Hepatocyte (in vitro differentiated cells): Measurements from ENCODE around the gene KIR2DL1.
"Not testable (repeated sequence)": the region's sequence is repeated elsewhere in the genome, so short reads cannot be mapped to it uniquely, and the experiment has no call there.

Source experiments
- CTCF ChIP-seq: fragments of 200-600 bp; sonication (generic); IDR thresholded peaks from 2 replicates; pipeline ENCODE4 v1.5.1; 2016; ENCODE audit warnings: antibody characterized with exemption, mild to moderate bottlenecking; ENCODE audit not compliant: poor library complexity
- EZH2 ChIP-seq: fragments of 200-600 bp; sonication (generic); IDR thresholded peaks from 2 replicates; pipeline ENCODE4 v1.6.1; 2016; ENCODE audit warnings: antibody characterized with exemption, mild to moderate bottlenecking, borderline replicate concordance
- EZH2phosphoT487 ChIP-seq: fragments of 200-600 bp; sonication (generic); IDR thresholded peaks from one replicate; pipeline ENCODE4 v1.6.1; 2018; ENCODE audit warnings: antibody characterized with exemption, mild to moderate bottlenecking, low read depth, moderate library complexity; ENCODE audit not compliant: unreplicated experiment, severe bottlenecking

- TF ChIP-seq CTCF, EZH2, EZH2phosphoT487: not testable (repeated sequence)
Observed at GRCh38 chr19:54738306-54738705, 31.3 kb upstream of the KIR2DL1 start, which contains the start of gene KIR2DL3.
